WTC11 (cell line): ENCODE data around the gene FBP1. TPM values are rescaled to one million over a fixed set of nuclear protein-coding genes. Genes with fewer than 3 reads are reported as not detected.

Experiments
- ATAC-seq: fragments of 200-7000 bp; cut with Tn5 transposase; 2 replicates; pipeline ENCODE4 v1.10.0; 2021; ENCODE audit warnings: mild to moderate bottlenecking, moderate library complexity
- CTCF ChIA-PET: fragments of 300-600 bp; sonication (Branson Sonifier 250); formaldehyde crosslinking; loops from one replicate; lab custom pipeline; 2021; ENCODE audit warnings: antibody characterized with exemption; lab: Charles Lee
- POLR2A ChIA-PET: fragments of 350-600 bp; sonication (Branson Sonifier 250); formaldehyde crosslinking; loops from one replicate; lab custom pipeline; 2021; ENCODE audit warnings: antibody characterized with exemption; lab: Charles Lee
- DNase-seq: peaks from one replicate; pipeline ENCODE4 v3.0.0; 2021; ENCODE audit warnings: low spot score
- H3K27ac Mint-ChIP-seq: 2 replicates; pipeline ENCODE4 v1.8.0; 2021; ENCODE audit warnings: mixed read lengths
- H3K27me3 Mint-ChIP-seq: 2 replicates; pipeline ENCODE4 v1.8.0; 2021; ENCODE audit warnings: low read depth, mild to moderate bottlenecking, moderate library complexity, mixed read lengths
- H3K36me3 Mint-ChIP-seq: 2 replicates; pipeline ENCODE4 v1.8.0; 2021; ENCODE audit warnings: mixed read lengths
- H3K4me1 Mint-ChIP-seq: 2 replicates; pipeline ENCODE4 v1.8.0; 2022; ENCODE audit warnings: mixed read lengths
- H3K4me3 Mint-ChIP-seq: 2 replicates; pipeline ENCODE4 v1.8.0; 2021; ENCODE audit warnings: mild to moderate bottlenecking, moderate library complexity, mixed read lengths
- H3K9me3 Mint-ChIP-seq: 2 replicates; pipeline ENCODE4 v1.8.0; 2021; ENCODE audit warnings: mixed read lengths
- CREM ChIP-seq: sonication (generic); formaldehyde crosslinking; IDR thresholded peaks from 2 replicates; pipeline ENCODE4 v1.8.1; 2022; ENCODE audit warnings: mild to moderate bottlenecking, missing genetic modification reagents, moderate library complexity
- FOXJ3 ChIP-seq: sonication (generic); formaldehyde crosslinking; IDR thresholded peaks from 2 replicates; pipeline ENCODE4 v1.9.0; 2021; ENCODE audit warnings: missing genetic modification reagents, mild to moderate bottlenecking, borderline replicate concordance
- GTF2I ChIP-seq: fragments of 250-450 bp; sonication (Bioruptor Pico); conservative IDR thresholded peaks from 2 replicates; pipeline ENCODE4 v1.4.0; 2021; ENCODE audit warnings: mild to moderate bottlenecking
- HMGA2 ChIP-seq: fragments of 250-450 bp; sonication (Bioruptor Pico); IDR thresholded peaks from 2 replicates; pipeline ENCODE4 v1.4.0; 2021; ENCODE audit warnings: mild to moderate bottlenecking, moderate library complexity
- MYBL2 ChIP-seq: sonication (generic); formaldehyde crosslinking; IDR thresholded peaks from 2 replicates; pipeline ENCODE4 v1.8.1; 2023; ENCODE audit warnings: mild to moderate bottlenecking, moderate library complexity, missing genetic modification reagents
- NR2C2 ChIP-seq: sonication (generic); formaldehyde crosslinking; IDR thresholded peaks from 2 replicates; pipeline ENCODE4 v1.8.0; 2022; ENCODE audit warnings: mild to moderate bottlenecking, missing genetic modification reagents
- PRRX2 ChIP-seq: fragments of 250-450 bp; sonication (Bioruptor Pico); IDR thresholded peaks from 2 replicates; pipeline ENCODE4 v1.8.0; 2021; ENCODE audit warnings: mild to moderate bottlenecking
- TP53 ChIP-seq: sonication (generic); formaldehyde crosslinking; IDR thresholded peaks from 2 replicates; pipeline ENCODE4 v1.8.1; 2023; ENCODE audit warnings: mild to moderate bottlenecking, missing genetic modification reagents
- ZNF121 ChIP-seq: sonication (generic); formaldehyde crosslinking; IDR thresholded peaks from 2 replicates; pipeline ENCODE4 v1.8.0; 2023; ENCODE audit warnings: missing genetic modification reagents
- ZNF396 ChIP-seq: fragments of 250-450 bp; sonication (Bioruptor Pico); IDR thresholded peaks from 2 replicates; pipeline ENCODE4 v1.8.0; 2021; ENCODE audit warnings: mild to moderate bottlenecking, moderate library complexity, borderline replicate concordance
- ZNF671 ChIP-seq: fragments of 250-450 bp; sonication (Bioruptor Pico); IDR thresholded peaks from 2 replicates; pipeline ENCODE4 v1.8.0; 2021; ENCODE audit warnings: mild to moderate bottlenecking
- total RNA-seq: library from RNA; stranded (reverse); gene quantifications from 3 replicates; pipeline ENCODE4 v1.2.3, GENCODE V29; 2021
- TF ChIP-seq, protein P1 (sequence below): fragments of 250-450 bp; sonication (Bioruptor Pico); IDR thresholded peaks from 2 replicates; pipeline ENCODE4 v1.8.0; 2021; ENCODE audit warnings: mild to moderate bottlenecking
- TF ChIP-seq, protein P2 (sequence below): sonication (generic); formaldehyde crosslinking; IDR thresholded peaks from 2 replicates; pipeline ENCODE4 v1.8.0; 2023; ENCODE audit warnings: missing genetic modification reagents, mild to moderate bottlenecking, borderline replicate concordance
- TF ChIP-seq, protein P3 (sequence below): sonication (generic); formaldehyde crosslinking; IDR thresholded peaks from 2 replicates; pipeline ENCODE4 v1.8.1; 2023; ENCODE audit warnings: mild to moderate bottlenecking, missing genetic modification reagents
- TF ChIP-seq, protein P4 (sequence below): sonication (generic); formaldehyde crosslinking; IDR thresholded peaks from 2 replicates; pipeline ENCODE4 v1.8.1; 2023; ENCODE audit warnings: mild to moderate bottlenecking, missing genetic modification reagents, borderline replicate concordance
- TF ChIP-seq, protein P5 (sequence below): sonication (generic); formaldehyde crosslinking; IDR thresholded peaks from 2 replicates; pipeline ENCODE4 v1.8.0; 2022; ENCODE audit warnings: mild to moderate bottlenecking, missing genetic modification reagents
- TF ChIP-seq, protein P6 (sequence below): fragments of 250-450 bp; sonication (Bioruptor Pico); IDR thresholded peaks from 2 replicates; pipeline ENCODE4 v1.9.0; 2021; ENCODE audit warnings: mild to moderate bottlenecking
- TF ChIP-seq, protein P7 (sequence below): sonication (generic); formaldehyde crosslinking; IDR thresholded peaks from 2 replicates; pipeline ENCODE4 v1.8.1; 2022; ENCODE audit warnings: low read depth, mild to moderate bottlenecking, moderate library complexity, missing genetic modification reagents, borderline replicate concordance

The FBP1 gene
- total RNA-seq, 1 experiment from 2014 or later: 6.4 TPM

DNA sequence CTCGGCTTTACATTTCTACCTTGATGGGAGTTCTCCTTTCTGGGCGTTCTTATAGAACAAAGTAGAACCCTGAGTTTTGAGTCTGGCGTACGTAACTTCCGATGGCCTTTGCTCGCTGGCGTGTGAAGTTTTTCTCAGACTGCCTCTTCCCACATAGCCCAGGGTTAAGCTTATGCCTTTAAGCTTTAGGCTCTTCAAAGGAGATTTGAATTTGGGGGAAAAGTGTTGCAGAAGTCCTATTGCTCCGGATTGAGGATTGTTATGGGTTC lies 32.0 kb downstream of the FBP1 start:
- DNase-seq (no peak), ATAC-seq (no peak)
- no peaks in the 10 kb centered on the region for H3K9me3 Mint-ChIP-seq
- no peaks in the 10 kb centered on the region for H3K36me3 Mint-ChIP-seq
- no peak overlapping the region for H3K4me3 Mint-ChIP-seq
- CTCF ChIA-PET: interaction anchor here (0.8 kb wide), 1 partner anchor 16 kb away, joined by 3 read pairs; no protein-coding TSS in a partner anchor
- POLR2A ChIA-PET: no interaction called here
- no peaks in the 10 kb centered on the region for H3K27me3 Mint-ChIP-seq
- peaks cover 25% of the 10 kb centered on the region for H3K4me1 Mint-ChIP-seq
- TF ChIP-seq ZNF396 (CRISPR knock-in tag): no peak
- TF ChIP-seq PRRX2 (CRISPR knock-in tag): no peak
- no peak for TF ChIP-seq GTF2I (CRISPR knock-in tag)
- TF ChIP-seq, protein P1, sequence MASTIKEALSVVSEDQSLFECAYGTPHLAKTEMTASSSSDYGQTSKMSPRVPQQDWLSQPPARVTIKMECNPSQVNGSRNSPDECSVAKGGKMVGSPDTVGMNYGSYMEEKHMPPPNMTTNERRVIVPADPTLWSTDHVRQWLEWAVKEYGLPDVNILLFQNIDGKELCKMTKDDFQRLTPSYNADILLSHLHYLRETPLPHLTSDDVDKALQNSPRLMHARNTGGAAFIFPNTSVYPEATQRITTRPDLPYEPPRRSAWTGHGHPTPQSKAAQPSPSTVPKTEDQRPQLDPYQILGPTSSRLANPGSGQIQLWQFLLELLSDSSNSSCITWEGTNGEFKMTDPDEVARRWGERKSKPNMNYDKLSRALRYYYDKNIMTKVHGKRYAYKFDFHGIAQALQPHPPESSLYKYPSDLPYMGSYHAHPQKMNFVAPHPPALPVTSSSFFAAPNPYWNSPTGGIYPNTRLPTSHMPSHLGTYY: no peak
- TF ChIP-seq ZNF671 (CRISPR knock-in tag): no peak
- TF ChIP-seq, protein P2, sequence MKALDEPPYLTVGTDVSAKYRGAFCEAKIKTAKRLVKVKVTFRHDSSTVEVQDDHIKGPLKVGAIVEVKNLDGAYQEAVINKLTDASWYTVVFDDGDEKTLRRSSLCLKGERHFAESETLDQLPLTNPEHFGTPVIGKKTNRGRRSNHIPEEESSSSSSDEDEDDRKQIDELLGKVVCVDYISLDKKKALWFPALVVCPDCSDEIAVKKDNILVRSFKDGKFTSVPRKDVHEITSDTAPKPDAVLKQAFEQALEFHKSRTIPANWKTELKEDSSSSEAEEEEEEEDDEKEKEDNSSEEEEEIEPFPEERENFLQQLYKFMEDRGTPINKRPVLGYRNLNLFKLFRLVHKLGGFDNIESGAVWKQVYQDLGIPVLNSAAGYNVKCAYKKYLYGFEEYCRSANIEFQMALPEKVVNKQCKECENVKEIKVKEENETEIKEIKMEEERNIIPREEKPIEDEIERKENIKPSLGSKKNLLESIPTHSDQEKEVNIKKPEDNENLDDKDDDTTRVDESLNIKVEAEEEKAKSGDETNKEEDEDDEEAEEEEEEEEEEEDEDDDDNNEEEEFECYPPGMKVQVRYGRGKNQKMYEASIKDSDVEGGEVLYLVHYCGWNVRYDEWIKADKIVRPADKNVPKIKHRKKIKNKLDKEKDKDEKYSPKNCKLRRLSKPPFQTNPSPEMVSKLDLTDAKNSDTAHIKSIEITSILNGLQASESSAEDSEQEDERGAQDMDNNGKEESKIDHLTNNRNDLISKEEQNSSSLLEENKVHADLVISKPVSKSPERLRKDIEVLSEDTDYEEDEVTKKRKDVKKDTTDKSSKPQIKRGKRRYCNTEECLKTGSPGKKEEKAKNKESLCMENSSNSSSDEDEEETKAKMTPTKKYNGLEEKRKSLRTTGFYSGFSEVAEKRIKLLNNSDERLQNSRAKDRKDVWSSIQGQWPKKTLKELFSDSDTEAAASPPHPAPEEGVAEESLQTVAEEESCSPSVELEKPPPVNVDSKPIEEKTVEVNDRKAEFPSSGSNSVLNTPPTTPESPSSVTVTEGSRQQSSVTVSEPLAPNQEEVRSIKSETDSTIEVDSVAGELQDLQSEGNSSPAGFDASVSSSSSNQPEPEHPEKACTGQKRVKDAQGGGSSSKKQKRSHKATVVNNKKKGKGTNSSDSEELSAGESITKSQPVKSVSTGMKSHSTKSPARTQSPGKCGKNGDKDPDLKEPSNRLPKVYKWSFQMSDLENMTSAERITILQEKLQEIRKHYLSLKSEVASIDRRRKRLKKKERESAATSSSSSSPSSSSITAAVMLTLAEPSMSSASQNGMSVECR: no peak
- TF ChIP-seq, protein P3, sequence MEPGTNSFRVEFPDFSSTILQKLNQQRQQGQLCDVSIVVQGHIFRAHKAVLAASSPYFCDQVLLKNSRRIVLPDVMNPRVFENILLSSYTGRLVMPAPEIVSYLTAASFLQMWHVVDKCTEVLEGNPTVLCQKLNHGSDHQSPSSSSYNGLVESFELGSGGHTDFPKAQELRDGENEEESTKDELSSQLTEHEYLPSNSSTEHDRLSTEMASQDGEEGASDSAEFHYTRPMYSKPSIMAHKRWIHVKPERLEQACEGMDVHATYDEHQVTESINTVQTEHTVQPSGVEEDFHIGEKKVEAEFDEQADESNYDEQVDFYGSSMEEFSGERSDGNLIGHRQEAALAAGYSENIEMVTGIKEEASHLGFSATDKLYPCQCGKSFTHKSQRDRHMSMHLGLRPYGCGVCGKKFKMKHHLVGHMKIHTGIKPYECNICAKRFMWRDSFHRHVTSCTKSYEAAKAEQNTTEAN (CRISPR knock-in tag): no peak
- TF ChIP-seq ZNF121 (CRISPR knock-in tag): no peak
- no peak for TF ChIP-seq CREM (CRISPR knock-in tag)
- TF ChIP-seq FOXJ3 (CRISPR knock-in tag): no peak
- TF ChIP-seq TP53 (CRISPR knock-in tag): no peak
- TF ChIP-seq, protein P4, sequence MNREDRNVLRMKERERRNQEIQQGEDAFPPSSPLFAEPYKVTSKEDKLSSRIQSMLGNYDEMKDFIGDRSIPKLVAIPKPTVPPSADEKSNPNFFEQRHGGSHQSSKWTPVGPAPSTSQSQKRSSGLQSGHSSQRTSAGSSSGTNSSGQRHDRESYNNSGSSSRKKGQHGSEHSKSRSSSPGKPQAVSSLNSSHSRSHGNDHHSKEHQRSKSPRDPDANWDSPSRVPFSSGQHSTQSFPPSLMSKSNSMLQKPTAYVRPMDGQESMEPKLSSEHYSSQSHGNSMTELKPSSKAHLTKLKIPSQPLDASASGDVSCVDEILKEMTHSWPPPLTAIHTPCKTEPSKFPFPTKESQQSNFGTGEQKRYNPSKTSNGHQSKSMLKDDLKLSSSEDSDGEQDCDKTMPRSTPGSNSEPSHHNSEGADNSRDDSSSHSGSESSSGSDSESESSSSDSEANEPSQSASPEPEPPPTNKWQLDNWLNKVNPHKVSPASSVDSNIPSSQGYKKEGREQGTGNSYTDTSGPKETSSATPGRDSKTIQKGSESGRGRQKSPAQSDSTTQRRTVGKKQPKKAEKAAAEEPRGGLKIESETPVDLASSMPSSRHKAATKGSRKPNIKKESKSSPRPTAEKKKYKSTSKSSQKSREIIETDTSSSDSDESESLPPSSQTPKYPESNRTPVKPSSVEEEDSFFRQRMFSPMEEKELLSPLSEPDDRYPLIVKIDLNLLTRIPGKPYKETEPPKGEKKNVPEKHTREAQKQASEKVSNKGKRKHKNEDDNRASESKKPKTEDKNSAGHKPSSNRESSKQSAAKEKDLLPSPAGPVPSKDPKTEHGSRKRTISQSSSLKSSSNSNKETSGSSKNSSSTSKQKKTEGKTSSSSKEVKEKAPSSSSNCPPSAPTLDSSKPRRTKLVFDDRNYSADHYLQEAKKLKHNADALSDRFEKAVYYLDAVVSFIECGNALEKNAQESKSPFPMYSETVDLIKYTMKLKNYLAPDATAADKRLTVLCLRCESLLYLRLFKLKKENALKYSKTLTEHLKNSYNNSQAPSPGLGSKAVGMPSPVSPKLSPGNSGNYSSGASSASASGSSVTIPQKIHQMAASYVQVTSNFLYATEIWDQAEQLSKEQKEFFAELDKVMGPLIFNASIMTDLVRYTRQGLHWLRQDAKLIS (CRISPR knock-in tag): no peak
- TF ChIP-seq HMGA2 (CRISPR knock-in tag): no peak
- TF ChIP-seq, protein P5, sequence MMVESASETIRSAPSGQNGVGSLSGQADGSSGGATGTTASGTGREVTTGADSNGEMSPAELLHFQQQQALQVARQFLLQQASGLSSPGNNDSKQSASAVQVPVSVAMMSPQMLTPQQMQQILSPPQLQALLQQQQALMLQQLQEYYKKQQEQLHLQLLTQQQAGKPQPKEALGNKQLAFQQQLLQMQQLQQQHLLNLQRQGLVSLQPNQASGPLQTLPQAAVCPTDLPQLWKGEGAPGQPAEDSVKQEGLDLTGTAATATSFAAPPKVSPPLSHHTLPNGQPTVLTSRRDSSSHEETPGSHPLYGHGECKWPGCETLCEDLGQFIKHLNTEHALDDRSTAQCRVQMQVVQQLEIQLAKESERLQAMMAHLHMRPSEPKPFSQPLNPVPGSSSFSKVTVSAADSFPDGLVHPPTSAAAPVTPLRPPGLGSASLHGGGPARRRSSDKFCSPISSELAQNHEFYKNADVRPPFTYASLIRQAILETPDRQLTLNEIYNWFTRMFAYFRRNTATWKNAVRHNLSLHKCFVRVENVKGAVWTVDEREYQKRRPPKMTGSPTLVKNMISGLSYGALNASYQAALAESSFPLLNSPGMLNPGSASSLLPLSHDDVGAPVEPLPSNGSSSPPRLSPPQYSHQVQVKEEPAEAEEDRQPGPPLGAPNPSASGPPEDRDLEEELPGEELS (CRISPR knock-in tag): no peak
- TF ChIP-seq, protein P6, sequence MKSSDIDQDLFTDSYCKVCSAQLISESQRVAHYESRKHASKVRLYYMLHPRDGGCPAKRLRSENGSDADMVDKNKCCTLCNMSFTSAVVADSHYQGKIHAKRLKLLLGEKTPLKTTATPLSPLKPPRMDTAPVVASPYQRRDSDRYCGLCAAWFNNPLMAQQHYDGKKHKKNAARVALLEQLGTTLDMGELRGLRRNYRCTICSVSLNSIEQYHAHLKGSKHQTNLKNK: no peak
- TF ChIP-seq, protein P7, sequence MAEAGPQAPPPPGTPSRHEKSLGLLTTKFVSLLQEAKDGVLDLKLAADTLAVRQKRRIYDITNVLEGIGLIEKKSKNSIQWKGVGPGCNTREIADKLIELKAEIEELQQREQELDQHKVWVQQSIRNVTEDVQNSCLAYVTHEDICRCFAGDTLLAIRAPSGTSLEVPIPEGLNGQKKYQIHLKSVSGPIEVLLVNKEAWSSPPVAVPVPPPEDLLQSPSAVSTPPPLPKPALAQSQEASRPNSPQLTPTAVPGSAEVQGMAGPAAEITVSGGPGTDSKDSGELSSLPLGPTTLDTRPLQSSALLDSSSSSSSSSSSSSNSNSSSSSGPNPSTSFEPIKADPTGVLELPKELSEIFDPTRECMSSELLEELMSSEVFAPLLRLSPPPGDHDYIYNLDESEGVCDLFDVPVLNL (CRISPR knock-in tag): no peak
- TF ChIP-seq MYBL2 (CRISPR knock-in tag): no peak
- TF ChIP-seq NR2C2 (CRISPR knock-in tag): no peak
- no peak overlapping the region for H3K27ac Mint-ChIP-seq
